GM19455 (cell line): ENCODE results near the gene ZNF618.

ENCODE experiments used
- ATAC-seq: cut with Tn5 transposase; IDR thresholded peaks from one replicate; pipeline ENCODE4 v1.9.1; 2021; ENCODE audit not compliant: unreplicated experiment

Gene ZNF618

GRCh38 chr9:114055061-114055460, 179.0 kb downstream of the ZNF618 start:
- ATAC-seq: no peak

- no peak for ATAC-seq
Observed at GRCh38 chr9:114055894-114056293, 179.8 kb downstream of the ZNF618 start.

GRCh38 chr9:114056527-114056926, 180.4 kb downstream of the ZNF618 start:
- ATAC-seq: no peak

- ATAC-seq: no peak
Observed at GRCh38 chr9:114057161-114057885, 181.2 kb downstream of the ZNF618 start.

DNA sequence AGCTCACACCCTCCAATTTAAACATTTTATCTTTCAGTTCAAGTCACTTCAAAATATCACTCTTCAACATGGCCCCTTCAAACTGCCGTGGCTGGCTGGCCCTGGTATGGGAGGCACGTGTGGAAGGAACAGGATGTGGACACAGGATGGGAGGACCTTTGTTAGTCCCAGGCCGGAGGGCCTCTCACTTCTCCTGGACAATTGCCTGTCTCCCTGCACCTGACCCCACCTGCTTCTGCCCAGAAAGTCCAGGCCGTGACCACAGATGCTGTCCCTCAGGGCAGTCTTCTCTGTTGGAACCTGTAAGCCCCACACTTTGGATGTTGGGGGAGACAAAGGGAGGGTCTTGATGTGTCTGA, 182.6 kb downstream of the ZNF618 start:
- no peak for ATAC-seq

GRCh38 chr9:114059047-114059803, 183.1 kb downstream of the ZNF618 start:
- ATAC-seq: no peak

DNA sequence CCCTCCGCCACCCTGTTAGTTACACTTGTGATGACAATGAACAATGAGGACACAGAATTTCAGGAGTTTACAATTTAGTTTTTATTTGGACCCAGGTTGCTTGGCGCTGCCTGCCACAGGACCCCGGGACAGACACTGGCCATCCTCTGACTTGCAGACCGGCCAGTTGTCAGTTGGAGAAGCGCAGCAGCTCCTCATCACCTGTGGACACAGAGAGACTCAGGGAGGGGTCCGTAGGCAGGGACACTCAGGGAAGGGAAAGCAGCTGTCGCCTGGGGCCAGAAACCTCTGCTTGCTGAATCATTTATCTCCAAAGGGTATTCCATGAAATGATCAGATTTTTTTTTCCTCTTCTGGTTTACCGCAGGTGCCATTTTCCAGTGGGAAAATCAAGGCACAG, 184.0 kb downstream of the ZNF618 start:
- ATAC-seq: no peak

GRCh38 chr9:114060711-114061110, 184.6 kb downstream of the ZNF618 start:
- no peak for ATAC-seq

DNA sequence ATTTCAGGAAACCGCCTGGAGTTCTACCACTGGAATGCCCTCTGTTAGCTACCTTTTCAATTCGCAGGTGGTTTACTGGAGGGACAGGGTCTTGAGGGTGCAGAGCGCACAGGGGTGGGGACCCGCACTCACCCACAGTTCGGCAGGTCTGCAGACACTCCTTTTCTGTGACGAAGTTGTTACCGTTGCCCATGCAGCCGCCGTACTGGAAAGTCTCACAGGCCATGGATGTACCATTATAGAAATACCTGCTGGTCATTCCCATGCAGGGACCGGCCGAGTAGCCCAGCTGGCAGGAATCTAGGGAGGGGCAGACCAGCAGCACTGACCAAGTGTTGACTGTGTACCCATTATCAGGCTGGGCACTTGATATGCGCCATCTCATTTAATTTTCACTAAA, 185.2 kb downstream of the ZNF618 start:
- no peak for ATAC-seq

DNA sequence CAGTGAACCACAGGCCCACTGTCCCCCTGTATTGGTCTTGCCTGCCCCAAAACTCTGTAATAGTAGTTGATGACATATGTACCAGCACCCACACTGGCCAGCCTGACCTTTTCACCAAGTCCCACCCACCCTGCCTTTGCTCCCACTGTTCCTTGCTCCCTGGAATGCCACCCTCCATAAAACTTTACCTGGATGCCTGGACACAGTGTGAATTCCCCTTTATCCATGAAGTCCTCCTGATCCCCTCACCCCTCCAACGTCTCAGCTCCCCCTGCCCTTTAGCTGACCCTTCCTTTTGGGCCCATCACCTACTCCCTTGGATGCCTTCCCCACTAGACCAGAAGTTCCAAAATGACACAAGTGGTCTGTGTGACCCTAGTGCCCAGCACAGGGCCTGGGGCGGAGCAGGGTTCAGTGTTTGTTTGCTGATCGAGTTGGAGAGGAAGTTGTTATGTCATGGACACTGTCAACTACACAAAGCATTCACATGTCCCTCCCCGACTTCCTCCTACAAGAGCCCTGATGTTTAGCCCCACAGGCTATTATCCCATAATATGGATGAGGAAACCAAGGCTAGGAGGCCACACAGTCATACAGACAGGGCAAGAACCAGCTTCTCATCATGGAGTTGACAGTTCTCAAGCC, 185.8 kb downstream of the ZNF618 start:
- no peak for ATAC-seq

GRCh38 chr9:114065304-114065703, 189.2 kb downstream of the ZNF618 start:
- no peak for ATAC-seq

- ATAC-seq: no peak
Observed at GRCh38 chr9:114069476-114070187, 193.5 kb downstream of the ZNF618 start.

- no peak for ATAC-seq
Observed at GRCh38 chr9:114070188-114071103, 194.3 kb downstream of the ZNF618 start.

DNA sequence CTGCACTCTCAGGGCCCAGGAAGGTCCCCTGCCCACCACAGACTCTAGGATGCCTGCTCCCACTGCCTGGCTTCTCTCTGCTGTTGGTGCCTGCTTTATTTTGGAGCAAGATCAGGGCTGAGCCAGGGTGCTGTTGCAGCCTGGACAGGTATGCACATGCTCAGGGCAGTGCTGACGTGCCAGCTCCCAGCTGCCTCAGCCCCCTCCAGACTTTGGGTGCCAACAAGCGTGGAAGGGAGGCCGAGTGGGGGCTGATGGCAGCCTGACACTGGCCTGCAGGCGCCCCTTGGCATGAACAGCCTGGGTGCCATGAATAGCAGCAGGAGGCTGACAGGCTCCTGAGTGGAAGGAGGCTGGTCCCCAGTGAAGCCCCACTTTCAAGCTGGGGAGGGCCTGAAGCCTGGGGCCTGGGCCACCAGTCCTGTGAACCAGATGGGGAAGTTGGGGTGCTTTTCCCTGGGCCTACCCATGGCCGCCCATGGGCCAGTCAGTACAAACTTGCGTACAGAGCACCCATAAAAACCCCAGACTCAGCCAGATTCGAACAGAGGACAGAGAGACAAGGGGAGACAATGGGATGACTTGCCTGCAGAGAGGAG, 195.2 kb downstream of the ZNF618 start:
- no peak for ATAC-seq

DNA sequence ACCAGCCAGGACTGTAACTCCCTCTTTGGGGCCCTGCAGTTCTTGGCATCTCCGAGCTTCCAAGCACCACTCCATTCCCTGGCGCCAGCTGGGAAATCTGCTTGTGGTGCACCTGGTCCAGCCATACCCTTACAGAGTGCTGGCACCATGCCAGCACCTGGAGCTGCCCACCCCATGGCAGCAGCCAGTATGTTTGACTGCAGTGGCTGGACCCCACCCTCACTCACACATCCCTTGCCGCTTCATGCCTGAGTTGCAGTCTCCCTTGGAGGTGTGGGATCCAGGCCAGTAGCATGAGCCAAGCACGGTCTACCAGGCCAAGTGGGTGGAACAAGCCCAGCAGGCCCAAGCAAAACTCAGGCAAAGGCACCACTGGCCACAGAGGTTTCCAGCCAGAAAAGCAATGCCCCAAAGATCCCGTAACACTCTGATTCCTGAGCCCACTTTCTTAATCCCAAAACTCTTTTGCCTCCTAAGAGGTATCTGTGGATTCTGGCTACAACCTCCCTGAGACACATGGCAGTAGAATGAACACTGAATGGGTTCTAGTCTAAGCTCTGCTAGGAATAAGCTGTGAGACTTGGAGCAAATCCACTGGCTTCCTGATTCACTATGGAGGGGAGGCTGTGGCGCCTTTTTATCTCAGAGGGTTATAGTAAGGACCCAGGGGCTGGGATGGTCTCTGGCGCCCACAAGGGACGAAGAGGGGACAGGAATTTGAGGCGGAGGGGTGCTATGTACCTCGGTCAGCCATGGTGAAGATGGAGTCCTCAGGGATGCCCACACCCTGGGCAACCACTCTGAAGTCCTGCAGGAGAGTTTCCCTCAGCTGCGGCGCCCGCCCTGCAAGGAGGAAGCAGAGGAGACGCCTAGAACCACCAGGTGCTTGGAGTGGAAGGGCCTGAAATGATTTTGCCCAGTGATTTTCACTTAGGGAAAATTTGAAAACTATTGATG, 196.4 kb downstream of the ZNF618 start:
- no peak for ATAC-seq

GRCh38 chr9:114075602-114076001, 199.5 kb downstream of the ZNF618 start:
- no peak for ATAC-seq

DNA sequence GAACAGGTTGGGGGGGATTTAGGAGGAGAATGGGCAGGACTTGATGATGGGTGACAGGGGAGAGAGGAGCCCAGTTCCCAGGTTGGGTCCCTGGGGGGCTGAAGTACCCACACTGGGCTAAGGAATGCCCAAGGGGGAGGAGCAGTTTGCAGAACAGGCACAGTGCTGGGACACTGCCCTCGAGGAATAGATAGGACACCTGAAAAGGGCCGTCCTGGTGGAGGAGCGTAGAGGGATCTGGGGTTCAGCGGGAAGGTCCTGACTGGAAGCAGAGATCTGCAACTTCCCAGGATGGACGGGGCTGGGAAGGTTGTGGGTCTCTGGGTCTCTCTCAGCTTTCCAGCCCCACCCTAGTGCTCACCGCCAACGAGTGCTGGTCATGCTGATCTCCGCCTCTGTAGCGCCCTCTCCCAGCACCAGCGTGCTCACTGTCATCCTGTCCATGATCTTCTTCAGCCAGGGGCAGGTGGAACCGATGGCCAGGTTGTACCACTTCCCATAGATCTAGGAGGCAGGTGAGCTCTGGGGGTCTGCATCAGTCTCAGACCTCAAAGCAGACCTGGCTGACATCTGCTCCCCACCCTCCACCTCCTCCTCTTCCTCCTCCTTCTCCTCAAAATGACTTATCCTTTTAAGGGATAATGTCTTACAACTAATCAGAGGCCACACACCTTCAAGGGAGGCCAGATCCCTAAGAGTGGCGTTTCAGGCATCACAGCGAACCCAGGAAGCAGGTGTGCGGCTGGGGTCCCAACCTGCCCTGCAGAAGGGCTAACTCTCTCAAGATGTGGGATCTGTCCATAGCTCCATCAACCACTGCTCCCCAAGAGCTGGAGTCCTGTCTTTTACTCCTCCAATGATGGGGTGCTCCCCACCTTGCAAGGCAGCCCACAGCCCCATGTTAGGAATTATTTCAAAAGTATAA, 200.4 kb downstream of the ZNF618 start:
- ATAC-seq: no peak
